K562 (cell line): ENCODE results near the gene CBX2. TPM values are rescaled to one million over a fixed set of nuclear protein-coding genes. Genes with fewer than 3 reads are reported as not detected.

Source experiments
- ATAC-seq: fragments of 200-7000 bp; cut with Tn5 transposase; 3 replicates; pipeline ENCODE4 v1.9.1; 2020; ENCODE audit warnings: moderate library complexity
- BruUV-seq: library from RNA; stranded (reverse); fragments of 400-500 nt; replicated peaks from 2 replicates; lab custom pipeline; 2021; lab: Mats Ljungman, UMichigan
- CTCF ChIA-PET: fragments of 300-600 bp; formaldehyde crosslinking; extraction: SDS; loops from one replicate; lab custom pipeline; 2021; ENCODE audit warnings: low intra/inter-chr PET ratio; lab: Yijun Ruan, JAX
- POLR2A ChIA-PET: fragments of 300-600, 350-650 bp; sonication (Branson Sonifier 250); formaldehyde crosslinking; extraction: SDS; loops from one replicate; lab custom pipeline; 2021; ENCODE audit warnings: antibody characterized with exemption, inconsistent platforms; lab: Yijun Ruan, JAX
- DNase-seq, 4 experiments: peaks; one replicate each; pipeline versions ENCODE4 v3.0.0 to v3.0.0-alpha.2; 2011 to 2018; ENCODE audit warnings: low spot score in 3 of 4, mixed read lengths in 3 of 4; ENCODE audit errors: extremely low read depth in 1 of 4
- FAIRE-seq: peaks from 2 replicates; lab custom pipeline; 2011; peaks lifted over from hg19 to GRCh38; lab: Jason Lieb, UNC
- H2AFZ ChIP-seq: 2 replicates; pipeline ENCODE4 v1.6.0; 2011; ENCODE audit warnings: low read depth, low read length, control low read depth, inconsistent platforms
- H3K27ac ChIP-seq: fragments of 200-600 bp; 3 replicates; pipeline ENCODE4 v1.8.0; 2011; ENCODE audit warnings: low read depth, mild to moderate bottlenecking, control low read depth, inconsistent platforms, low read length, moderate library complexity, mixed read lengths; ENCODE audit errors: extremely low read depth
- H3K27me3 ChIP-seq, 2 experiments: fragments of 300-600 bp in 1 of 2; 2 replicates in 1 of 2; 3 replicates in 1 of 2; pipeline versions ENCODE4 v1.6.0 to v1.8.0; 2011; ENCODE audit warnings: inconsistent platforms in 2 of 2, low read length in 2 of 2, mild to moderate bottlenecking in 1 of 2, mixed read lengths in 1 of 2, moderate library complexity in 1 of 2; ENCODE audit not compliant: control insufficient read depth in 2 of 2, insufficient read depth in 2 of 2
- H3K36me3 ChIP-seq: fragments of 300-600 bp; 3 replicates; pipeline ENCODE4 v1.8.0; 2011; ENCODE audit warnings: mild to moderate bottlenecking, low read length, inconsistent platforms; ENCODE audit not compliant: control insufficient read depth, insufficient read depth
- H3K4me1 ChIP-seq, 2 experiments: fragments of 200-600 bp in 1 of 2; replicated peaks in 1 of 2; 2 replicates in 1 of 2; 3 replicates in 1 of 2; pipeline versions ENCODE4 v1.5.1 to v1.8.0; 2011; ENCODE audit warnings: inconsistent platforms in 2 of 2, low read length in 2 of 2, mild to moderate bottlenecking in 1 of 2, mixed read lengths in 1 of 2, moderate library complexity in 1 of 2; ENCODE audit not compliant: control insufficient read depth in 2 of 2, insufficient read depth in 2 of 2
- H3K4me2 ChIP-seq: 2 replicates; pipeline ENCODE4 v1.6.1; 2011; ENCODE audit warnings: low read length, control low read depth, inconsistent platforms, mixed read lengths; ENCODE audit not compliant: insufficient read depth
- H3K4me3 ChIP-seq: fragments of 200-600 bp; sonication (generic), shearing (Covaris generic); 2 replicates; pipeline ENCODE4 v1.5.1; 2016; ENCODE audit warnings: control low read depth, inconsistent platforms
- H3K79me2 ChIP-seq: fragments of 200-600 bp; 3 replicates; pipeline ENCODE4 v1.8.0; 2011; ENCODE audit warnings: low read length, inconsistent platforms; ENCODE audit not compliant: control insufficient read depth, insufficient read depth
- H3K9ac ChIP-seq, 2 experiments: 2 replicates each; pipeline versions ENCODE4 v1.6.0 to v1.6.1; 2011; ENCODE audit warnings: low read depth in 2 of 2, low read length in 2 of 2, control low read depth in 1 of 2, inconsistent platforms in 1 of 2, mild to moderate bottlenecking in 1 of 2, mixed read lengths in 1 of 2; ENCODE audit not compliant: insufficient read depth in 1 of 2
- H3K9me1 ChIP-seq: one replicate; pipeline ENCODE4 v1.6.0; 2011; ENCODE audit warnings: inconsistent platforms, mild to moderate bottlenecking, low read length, moderate library complexity; ENCODE audit not compliant: control insufficient read depth, insufficient read depth
- H3K9me3 ChIP-seq: replicated peaks from 2 replicates; pipeline ENCODE4 v1.5.1; 2011; ENCODE audit warnings: low read depth, low read length, inconsistent platforms; ENCODE audit not compliant: control insufficient read depth, insufficient read depth
- H4K20me1 ChIP-seq: replicated peaks from 2 replicates; pipeline ENCODE4 v1.6.1; 2011; ENCODE audit warnings: low read length, inconsistent platforms, mixed read lengths; ENCODE audit not compliant: control insufficient read depth, insufficient read depth
- ARID1B ChIP-seq: fragments of 450-650 bp; IDR thresholded peaks from 2 replicates; pipeline ENCODE4 v1.6.1; 2016; ENCODE audit warnings: antibody characterized with exemption, mild to moderate bottlenecking, inconsistent platforms
- ARID2 ChIP-seq: fragments of 450-650 bp; IDR thresholded peaks from 2 replicates; pipeline ENCODE4 v1.6.1; 2017; ENCODE audit warnings: antibody characterized with exemption, mild to moderate bottlenecking
- CHD4 ChIP-seq: fragments of 200-600 bp; sonication (generic); IDR thresholded peaks from 3 replicates; pipeline ENCODE4 v1.6.1; 2012; ENCODE audit warnings: low read depth, mild to moderate bottlenecking, mixed read lengths, low read length, inconsistent platforms; ENCODE audit not compliant: insufficient read depth, insufficient replicate concordance, poor library complexity, severe bottlenecking
- ESRRA ChIP-seq: fragments of 450-650 bp; IDR thresholded peaks from 2 replicates; pipeline ENCODE4 v1.6.1; 2014; ENCODE audit warnings: low read depth, mild to moderate bottlenecking, moderate library complexity, borderline replicate concordance
- EWSR1 ChIP-seq: fragments of 450-650 bp; IDR thresholded peaks from 2 replicates; pipeline ENCODE4 v1.6.1; 2018; ENCODE audit warnings: borderline replicate concordance, mild to moderate bottlenecking, low read depth, moderate library complexity; ENCODE audit not compliant: partially characterized antibody
- FOXJ2 ChIP-seq: fragments of 200-800 bp; sonication (Bioruptor generic); IDR thresholded peaks from 2 replicates; pipeline ENCODE4 v1.6.1; 2016; ENCODE audit warnings: missing genetic modification characterization, missing compliant biosample characterization
- GABPB1 ChIP-seq: sonication (generic); formaldehyde crosslinking; IDR thresholded peaks from 2 replicates; pipeline ENCODE4 v1.8.0; 2022; ENCODE audit warnings: mild to moderate bottlenecking, missing genetic modification reagents
- JUND ChIP-seq, 2 experiments: IDR thresholded peaks; 2 replicates in 1 of 2; 3 replicates in 1 of 2; pipeline ENCODE4 v1.6.1; 2011; ENCODE audit warnings: borderline replicate concordance in 2 of 2, low read depth in 2 of 2, low read length in 2 of 2, improper control_type of control experiment in 1 of 2, missing biosample characterization in 1 of 2, missing genetic modification characterization in 1 of 2, missing genetic modification reagents in 1 of 2
- KDM1A ChIP-seq, 2 experiments: fragments of 450-650 bp; IDR thresholded peaks; 2 replicates each; pipeline ENCODE4 v1.6.1; 2016; ENCODE audit warnings: mild to moderate bottlenecking in 2 of 2
- NFE2L1 ChIP-seq: fragments of 450-650 bp; IDR thresholded peaks from 2 replicates; pipeline ENCODE4 v1.6.1; 2016; ENCODE audit warnings: missing genetic modification characterization, low read depth, mild to moderate bottlenecking, missing compliant biosample characterization, moderate library complexity, borderline replicate concordance
- THRA ChIP-seq: fragments of 450-650 bp; IDR thresholded peaks from 2 replicates; pipeline ENCODE4 v1.6.1; 2017; ENCODE audit warnings: mild to moderate bottlenecking, moderate library complexity
- U2AF1 ChIP-seq: fragments of 200-400 bp; formaldehyde crosslinking; optimal IDR thresholded peaks from 2 replicates; pipeline ENCODE3; 2017; ENCODE audit warnings: mild to moderate bottlenecking, low read depth, low read length, moderate library complexity
- YY1 ChIP-seq, 3 experiments: IDR thresholded peaks; 2 replicates each; pipeline ENCODE4 v1.6.1; 2011; ENCODE audit warnings: low read length in 2 of 3, mild to moderate bottlenecking in 2 of 3, moderate library complexity in 2 of 3, borderline replicate concordance in 1 of 3, control low read depth in 1 of 3, low read depth in 1 of 3; ENCODE audit not compliant: insufficient read depth in 3 of 3, insufficient replicate concordance in 2 of 3, control insufficient read depth in 1 of 3, insufficient read length in 1 of 3; ENCODE audit errors: extremely low read depth in 1 of 3
- ZBTB17 ChIP-seq: fragments of 450-650 bp; formaldehyde crosslinking; IDR thresholded peaks from 2 replicates; pipeline ENCODE4 v1.4.0; 2020; ENCODE audit warnings: mild to moderate bottlenecking
- ZBTB7A ChIP-seq: IDR thresholded peaks from 2 replicates; pipeline ENCODE4 v1.6.1; 2011; ENCODE audit warnings: low read depth, mild to moderate bottlenecking, low read length, moderate library complexity, borderline replicate concordance; ENCODE audit not compliant: control insufficient read depth
- ZNF41 ChIP-seq: fragments of 250-450 bp; sonication (Bioruptor Pico); conservative IDR thresholded peaks from 2 replicates; pipeline ENCODE4 v1.4.0; 2020; ENCODE audit warnings: mild to moderate bottlenecking
- WGBS: fragments of 100-300 bp; shearing (Covaris generic); methylation state at CpG from one replicate; pipeline ENCODE4 v1.1.6; 2016; ENCODE audit warnings: low coverage, mixed read lengths; ENCODE audit not compliant: insufficient coverage; ENCODE audit errors: missing lambda C conversion rate; 5-methylcytosine and 5-hydroxymethylcytosine counted together
- in situ Hi-C: fragments of 300-500 bp; cut with MboI; formaldehyde crosslinking; loops from 4 replicates; pipeline ENCODE4 v1.15.0; 2018; ENCODE audit warnings: inconsistent platforms, mixed read lengths
- intact Hi-C: fragments of 100-400 bp; cut with micrococcal nuclease; formaldehyde crosslinking; loops from 2 replicates; pipeline ENCODE4 v1.14.2; 2022
- polyA plus RNA-seq, 8 experiments: library from polyadenylated mRNA; depleted of rRNA in 4 of 8; stranded (reverse) in 5 of 8; unstranded in 3 of 8; fragments of >200 nt; fragmentation: Nextera tagmentation in 2 of 8; fragmentation: Illumina TruSeq in 1 of 8; extraction: Ambion mirVana in 2 of 8; extraction: Trizol in 1 of 8; gene quantifications; 2 replicates each; pipeline versions ENCODE4 v1.2.1 to v1.2.3, GENCODE V29; 2011 to 2014; ENCODE audit warnings: inconsistent platforms in 1 of 8, missing spikeins in 1 of 8
- total RNA-seq, 7 experiments: library from RNA; depleted of rRNA in 6 of 7; stranded (reverse); fragments of >200 nt in 6 of 7; fragmentation: Illumina TruSeq in 2 of 7; extraction: Trizol in 2 of 7; gene quantifications; 2 replicates each; pipeline versions ENCODE4 v1.2.1 to v1.2.3, GENCODE V29; 2011 to 2021; ENCODE audit warnings: low replicate concordance in 1 of 7

Gene CBX2
- total and polyA plus RNA-seq, 9 of the 15 experiments (the other 6 are each of a cell fraction or from before 2014, with no cell fraction given): 0.66 to 26.9 (median 13.9) TPM

- H3K27me3 ChIP-seq: no peaks in the 10 kb centered on the region
- H3K4me3 ChIP-seq: peak overlapping the region; percentile 35
- peak; percentile 75 for ATAC-seq
- peak; percentile 32; the same call in 1 of the 2 replicates for TF ChIP-seq ESRRA
- no peak for TF ChIP-seq ZNF41 (CRISPR knock-in tag)
- peak; percentile 34; the same call in 1 of the 2 replicates for TF ChIP-seq JUND (IDR thresholded peaks at IDR 0.05; ENCODE audit: borderline replicate concordance, low read depth, low read length)
- no peak; the same call in 2 of the 3 replicates for TF ChIP-seq JUND (tag; IDR thresholded peaks at IDR 0.05; ENCODE audit: borderline replicate concordance, low read depth, low read length)
- TF ChIP-seq ZBTB17 (CRISPR knock-in tag): no peak
- TF ChIP-seq ARID2: 0 out of 2 replicates have a peak, but pooled peaks have one; percentile 33
- peak; percentile 41; the same call in 1 of the 2 replicates for TF ChIP-seq GABPB1 (CRISPR knock-in tag)
- TF ChIP-seq YY1 (IDR thresholded peaks at IDR 0.05; ENCODE audit: borderline replicate concordance in 1 of 3, control insufficient read depth in 1 of 3, extremely low read depth in 1 of 3, insufficient read depth in 3 of 3, insufficient read length in 1 of 3, insufficient replicate concordance in 2 of 3, low read depth in 1 of 3, low read length in 2 of 3): peak in 2 of 3 experiments; percentile 36 to 58
- 0 out of 2 replicates have a peak, but pooled peaks have one; percentile 45 for TF ChIP-seq FOXJ2
- peak; percentile 45 for TF ChIP-seq CHD4
- TF ChIP-seq ARID1B: peak; percentile 35; the same call in 1 of the 2 replicates
- no peak for TF ChIP-seq THRA
- TF ChIP-seq NFE2L1 (tag): no peak
- peak; percentile 98 for TF ChIP-seq ZBTB7A
- TF ChIP-seq EWSR1: no peak
- TF ChIP-seq KDM1A (IDR thresholded peaks at IDR 0.05): peak in 1 of 2 experiments; percentile 69; a peak in 1 of 4 replicates
- TF ChIP-seq U2AF1: no peak
Observed at GRCh38 chr17:79811011-79811867, 33.3 kb downstream of the CBX2 start.

More at GRCh38 chr17:79811011-79811867, 33.3 kb downstream of the CBX2 start:
- Histone ChIP-seq H3K79me2 (no peaks in the 10 kb centered on the region), H3K4me2 (peak overlapping the region; percentile 82), H4K20me1 (no peaks in the 10 kb centered on the region), H3K9me3 (no peaks in the 10 kb centered on the region), H3K4me1 (peaks cover 28 to 81% of the 10 kb centered on the region in 2 experiments), H3K9me1 (no peaks in the 10 kb centered on the region), H3K27ac (peak overlapping the region; percentile 58; the same call in 2 of the 3 replicates), H2AFZ (peak overlapping the region; percentile 63; the same call in 1 of the 2 replicates), H3K9ac (peak overlapping the region; percentile 42 to 90; a peak in 3 of 4 replicates), H3K36me3 (no peaks in the 10 kb centered on the region)
- 16% methylated on average over 54 of the region's 66 CpGs for WGBS
- ChIA-PET CTCF (interaction anchor here (1.1 to 1.3 kb wide), 2 partner anchors 23 to 29 kb away, joined by 3 read pairs; no protein-coding TSS in a partner anchor), POLR2A (interaction anchor here (0.5 to 18.8 kb wide), 7 partner anchors 9 to 98 kb away, joined by 3 to 386 read pairs (median 5); partner anchors contain the start of genes CBX2, CBX4 and CBX8)
- in situ Hi-C loops: no loop called here
- no TSS peak for BruUV-seq
- FAIRE-seq: peak; percentile 64
- DNase-seq: peak; percentile 76 to 80 (median 77)
- intact Hi-C loops: loop anchor here (2.0 to 5.0 kb wide), 2 partner anchors 22 to 181 kb away; no protein-coding TSS in a partner anchor
